CD4-positive, alpha-beta memory T cell (primary cell): ENCODE data around the gene MLPH. TPM values are rescaled to one million over a fixed set of nuclear protein-coding genes. Genes with fewer than 3 reads are reported as not detected.

Experiments used
- CTCF ChIA-PET: fragments of 350-600 bp; sonication (Branson Sonifier 250); formaldehyde crosslinking; loops from one replicate; lab custom pipeline; 2021; ENCODE audit warnings: inconsistent platforms; ENCODE audit not compliant: partially characterized antibody; lab: Charles Lee
- POLR2A ChIA-PET: fragments of 350-600 bp; sonication (Branson Sonifier 250); formaldehyde crosslinking; loops from one replicate; lab custom pipeline; 2021; ENCODE audit not compliant: partially characterized antibody; lab: Charles Lee
- DNase-seq, 5 donors: peaks; one replicate each; pipeline versions ENCODE4 v3.0.0 to v3.0.0-alpha.2; 2020 to 2022; ENCODE audit warnings: mixed read lengths in 1 of 5
- H3K27ac ChIP-seq: one replicate; pipeline ENCODE4 v1.7.0; 2013; ENCODE audit warnings: low read depth, low read length
- H3K27me3 ChIP-seq: 2 replicates; pipeline ENCODE4 v1.7.0; 2013; ENCODE audit warnings: mild to moderate bottlenecking, low read length, moderate library complexity; ENCODE audit not compliant: insufficient read depth
- H3K36me3 ChIP-seq: 2 replicates; pipeline ENCODE4 v1.7.0; 2013; ENCODE audit warnings: mild to moderate bottlenecking, low read length, moderate library complexity; ENCODE audit not compliant: insufficient read depth
- H3K4me1 ChIP-seq: 2 replicates; pipeline ENCODE4 v1.7.0; 2013; ENCODE audit warnings: mild to moderate bottlenecking, low read length, moderate library complexity; ENCODE audit not compliant: insufficient read depth
- H3K4me3 ChIP-seq, 2 donors: one replicate each; pipeline ENCODE4 v1.7.0; 2013; ENCODE audit warnings: low read length in 2 of 2, mild to moderate bottlenecking in 1 of 2
- H3K9me3 ChIP-seq, 2 donors: one replicate each; pipeline ENCODE4 v1.7.0; 2013; ENCODE audit warnings: low read length in 2 of 2, control low read depth in 1 of 2; ENCODE audit not compliant: control insufficient read depth in 1 of 2
- H3K27ac Mint-ChIP-seq, 7 donors: one replicate each; pipeline ENCODE4 v1.8.0; 2020 to 2021; ENCODE audit warnings: mixed read lengths in 7 of 7, mild to moderate bottlenecking in 6 of 7, inconsistent platforms in 3 of 7, moderate library complexity in 3 of 7
- H3K27me3 Mint-ChIP-seq, 2 donors: one replicate each; pipeline ENCODE4 v1.8.0; 2020 to 2021; ENCODE audit warnings: mixed read lengths in 2 of 2
- H3K36me3 Mint-ChIP-seq, 2 donors: one replicate each; pipeline ENCODE4 v1.8.0; 2020 to 2021; ENCODE audit warnings: mixed read lengths in 2 of 2, inconsistent platforms in 1 of 2, mild to moderate bottlenecking in 1 of 2
- H3K4me1 Mint-ChIP-seq, 4 donors: one replicate each; pipeline ENCODE4 v1.8.0; 2020 to 2021; ENCODE audit warnings: mixed read lengths in 4 of 4, mild to moderate bottlenecking in 1 of 4
- H3K4me3 Mint-ChIP-seq, 8 donors: one replicate each; pipeline ENCODE4 v1.8.0; 2020 to 2021; ENCODE audit warnings: mixed read lengths in 8 of 8, mild to moderate bottlenecking in 7 of 8, moderate library complexity in 6 of 8, inconsistent platforms in 3 of 8
- H3K9me3 Mint-ChIP-seq, 8 donors: one replicate each; pipeline ENCODE4 v1.8.0; 2020 to 2021; ENCODE audit warnings: mixed read lengths in 8 of 8, mild to moderate bottlenecking in 5 of 8, inconsistent platforms in 3 of 8, moderate library complexity in 1 of 8
- intact Hi-C: fragments of 100-400 bp; cut with micrococcal nuclease; formaldehyde crosslinking; loops from one replicate; pipeline ENCODE4 v1.15.1; 2023
- polyA plus RNA-seq, 2 donors: library from polyadenylated mRNA; unstranded; fragments of 300-500 nt; fragmentation: Illumina TruSeq; gene quantifications; one replicate each; pipeline ENCODE4 v1.2.3, GENCODE V29; 2021
- total RNA-seq, 2 experiments: library from RNA; stranded (reverse); gene quantifications; one replicate each; pipeline ENCODE4 v1.2.3, GENCODE V29; 2021

Gene MLPH, protein sequence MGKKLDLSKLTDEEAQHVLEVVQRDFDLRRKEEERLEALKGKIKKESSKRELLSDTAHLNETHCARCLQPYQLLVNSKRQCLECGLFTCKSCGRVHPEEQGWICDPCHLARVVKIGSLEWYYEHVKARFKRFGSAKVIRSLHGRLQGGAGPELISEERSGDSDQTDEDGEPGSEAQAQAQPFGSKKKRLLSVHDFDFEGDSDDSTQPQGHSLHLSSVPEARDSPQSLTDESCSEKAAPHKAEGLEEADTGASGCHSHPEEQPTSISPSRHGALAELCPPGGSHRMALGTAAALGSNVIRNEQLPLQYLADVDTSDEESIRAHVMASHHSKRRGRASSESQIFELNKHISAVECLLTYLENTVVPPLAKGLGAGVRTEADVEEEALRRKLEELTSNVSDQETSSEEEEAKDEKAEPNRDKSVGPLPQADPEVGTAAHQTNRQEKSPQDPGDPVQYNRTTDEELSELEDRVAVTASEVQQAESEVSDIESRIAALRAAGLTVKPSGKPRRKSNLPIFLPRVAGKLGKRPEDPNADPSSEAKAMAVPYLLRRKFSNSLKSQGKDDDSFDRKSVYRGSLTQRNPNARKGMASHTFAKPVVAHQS
- not detected for total RNA-seq
- polyA plus RNA-seq: not detected

DNA sequence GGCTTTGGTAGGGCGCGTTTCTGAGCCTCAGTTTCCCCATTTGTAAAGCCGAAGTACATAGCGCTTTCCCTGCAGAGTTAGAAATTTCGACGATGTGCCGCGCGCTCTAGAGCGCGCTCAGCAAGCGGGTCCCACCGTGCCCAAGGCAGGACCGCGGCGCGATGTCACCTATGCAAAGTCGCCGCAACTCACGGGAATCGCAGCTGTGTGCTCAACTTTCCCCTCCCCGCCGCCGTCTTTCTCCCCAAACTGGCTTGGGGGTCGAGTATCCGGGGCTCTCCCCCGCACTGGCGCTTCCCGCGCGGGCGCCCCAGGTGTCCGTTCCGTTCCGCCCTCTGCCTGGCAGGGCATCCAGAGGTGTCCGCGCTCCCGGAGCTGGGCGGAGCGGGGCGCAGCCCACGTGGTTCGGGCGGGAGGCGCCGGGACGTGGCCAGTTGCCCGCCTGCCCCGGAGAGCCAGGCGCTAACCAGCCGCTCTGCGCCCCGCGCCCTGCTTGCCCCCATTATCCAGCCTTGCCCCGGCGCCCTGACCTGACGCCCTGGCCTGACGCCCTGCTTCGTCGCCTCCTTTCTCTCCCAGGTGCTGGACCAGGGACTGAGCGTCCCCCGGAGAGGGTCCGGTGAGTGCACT is at the start of gene MLPH:
Gene MLPH (plus strand): TSS at position 433 of the 630 bp plus-strand sequence. CDS start 6,176 bp downstream, outside the sequence.
- Mint-ChIP-seq H3K36me3 (peaks cover 2 to 6% of the 10 kb centered on the region in 2 donors), H3K9me3 (peaks cover under 1 to 25% (median 16%) of the 10 kb centered on the region in 8 donors), H3K4me1 (peaks cover 0 to 1% (median 0%) of the 10 kb centered on the region in 4 donors), H3K4me3 (no peak within 1 kb of the TSS), H3K27me3 (peaks cover 42 to 48% of the 10 kb centered on the region in 2 donors), H3K27ac (no peak within 1 kb of the TSS)
- intact Hi-C loops: no loop called here
- peaks cover 5% of the 10 kb centered on the region for H3K27me3 ChIP-seq
- no peak within 1 kb of the TSS for H3K27ac ChIP-seq
- H3K36me3 ChIP-seq: no peaks in the 10 kb centered on the region
- peaks cover 0 to 8% of the 10 kb centered on the region in 2 donors for H3K9me3 ChIP-seq
- CTCF ChIA-PET: no interaction called here
- no peaks in the 10 kb centered on the region for H3K4me1 ChIP-seq
- POLR2A ChIA-PET: no interaction called here
- no peak for DNase-seq
- no peak within 1 kb of the TSS for H3K4me3 ChIP-seq

DNA sequence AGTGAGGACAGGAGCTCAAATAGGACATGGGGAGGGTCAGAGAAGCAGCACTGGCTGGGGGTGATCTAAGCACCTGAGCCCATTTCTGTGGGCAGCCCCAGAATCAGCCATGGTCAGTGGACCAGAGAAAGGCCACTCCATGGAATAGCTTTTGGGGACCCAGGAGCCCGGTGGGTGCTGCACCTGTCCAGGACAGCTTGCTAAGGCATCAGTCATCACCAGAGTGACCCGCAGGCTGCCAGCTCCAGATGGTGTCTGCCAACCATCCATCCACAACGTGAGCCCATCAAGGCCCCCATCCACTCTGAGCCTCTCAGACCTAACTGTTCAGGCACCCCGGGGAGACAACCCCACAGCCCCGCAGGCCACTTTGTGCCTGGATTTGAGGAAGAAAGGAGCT is 49.5 kb upstream of the MLPH start:
- H3K27me3 Mint-ChIP-seq: no peaks in the 10 kb centered on the region
- peaks cover 85% of the 10 kb centered on the region for H3K4me1 ChIP-seq
- H3K4me1 Mint-ChIP-seq: peaks cover 58 to 86% (median 75%) of the 10 kb centered on the region in 4 donors
- no peak overlapping the region for H3K4me3 ChIP-seq
- peak overlapping the region in 1 of 8 donors; percentile 29 for H3K4me3 Mint-ChIP-seq
- no peak overlapping the region for H3K27ac ChIP-seq
- no peaks in the 10 kb centered on the region for H3K9me3 Mint-ChIP-seq
- no peaks in the 10 kb centered on the region for H3K36me3 Mint-ChIP-seq
- peak overlapping the region in 2 of 7 donors; percentile 25 to 69 for H3K27ac Mint-ChIP-seq
- H3K27me3 ChIP-seq: no peaks in the 10 kb centered on the region
- no peaks in the 10 kb centered on the region for H3K36me3 ChIP-seq
- no peaks in the 10 kb centered on the region for H3K9me3 ChIP-seq
- POLR2A ChIA-PET: no interaction called here
- intact Hi-C loops: loop anchor here (10.0 kb wide), 1 partner anchor 237 kb away; no protein-coding TSS in a partner anchor
- DNase-seq: no peak
- CTCF ChIA-PET: interaction anchor here (0.9 to 2.9 kb wide), 2 partner anchors 9 to 16 kb away, joined by 5 to 22 read pairs; no protein-coding TSS in a partner anchor

DNA sequence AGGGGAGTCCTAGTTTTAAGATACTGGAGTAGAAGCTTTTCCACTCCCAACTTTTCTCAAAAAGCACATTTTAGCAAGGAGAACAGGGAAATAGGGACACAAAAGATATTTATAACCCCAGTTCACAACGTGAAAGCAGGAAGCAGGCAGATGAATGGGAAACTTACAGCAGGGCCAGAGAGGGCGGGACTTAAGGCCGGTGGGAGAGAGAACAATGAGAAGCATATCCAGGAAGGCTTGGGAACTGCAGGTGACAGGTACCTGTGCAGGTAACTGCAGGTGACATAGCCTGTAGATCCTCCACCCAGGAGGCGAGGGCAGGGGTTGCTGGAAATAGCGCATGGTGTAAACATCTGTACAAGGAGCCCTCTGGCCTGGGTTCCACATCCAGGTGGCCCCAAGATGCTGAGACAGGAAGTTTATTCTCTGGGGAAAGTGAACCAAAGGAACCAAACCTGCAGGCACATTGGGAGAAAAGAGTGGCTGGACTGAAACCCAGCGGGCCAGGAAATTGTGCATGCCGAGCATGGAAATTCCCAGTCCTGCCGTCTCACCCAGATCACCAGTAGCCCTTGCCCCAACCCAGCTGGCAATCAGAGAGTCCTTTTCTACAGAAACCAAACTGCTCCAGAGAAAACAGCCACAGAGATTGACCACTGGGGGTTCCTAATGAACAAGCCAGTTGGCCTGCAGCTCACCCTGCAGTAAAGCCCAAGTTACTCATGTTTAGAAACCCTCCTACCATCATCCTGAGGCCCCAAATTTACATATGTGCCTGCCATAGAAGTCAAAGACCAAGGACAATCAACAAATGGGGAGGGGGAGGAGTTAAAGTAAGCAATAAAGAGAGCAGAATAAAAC is 48.7 kb upstream of the MLPH start:
- H3K27me3 Mint-ChIP-seq: no peaks in the 10 kb centered on the region

DNA sequence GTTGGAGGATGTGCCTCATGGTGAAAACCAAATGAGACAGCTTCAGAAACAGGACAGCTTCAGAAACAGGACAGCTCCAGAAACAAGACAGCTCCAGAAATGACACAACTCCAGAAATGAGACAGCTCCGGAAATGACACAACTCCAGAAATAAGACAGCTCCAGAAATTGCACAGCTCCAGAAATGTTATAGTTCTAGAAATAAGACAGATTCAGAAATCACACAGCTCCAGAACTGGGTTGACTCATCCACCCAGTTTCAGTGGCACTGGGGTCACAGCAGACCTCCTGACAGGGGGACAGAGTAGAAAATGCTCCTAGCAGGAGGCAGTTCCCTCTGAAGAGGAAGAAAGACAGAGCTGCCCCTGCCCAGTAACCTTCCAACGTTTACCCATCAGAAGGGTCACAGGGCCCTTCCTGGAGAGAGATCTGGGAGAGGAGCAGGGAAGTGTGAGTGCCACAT is 46.2 kb upstream of the MLPH start:
- DNase-seq: no peak
- H3K4me3 Mint-ChIP-seq: peak overlapping the region in 3 of 8 donors; percentile 1 to 24 (median 5)
- H3K27ac Mint-ChIP-seq: peak overlapping the region; percentile 32 to 74 (median 58)
- H3K4me1 Mint-ChIP-seq: peaks cover 34 to 60% (median 48%) of the 10 kb centered on the region in 4 donors
- no peak overlapping the region for H3K27ac ChIP-seq
- intact Hi-C loops: loop anchor here (2.0 kb wide), 1 partner anchor 20 kb away; no protein-coding TSS in a partner anchor
- POLR2A ChIA-PET: interaction anchor here (1.9 to 6.2 kb wide), 3 partner anchors 7 to 20 kb away, joined by 6 to 31 read pairs (median 19); no protein-coding TSS in a partner anchor
- peaks cover 53% of the 10 kb centered on the region for H3K4me1 ChIP-seq
- no peaks in the 10 kb centered on the region for H3K27me3 ChIP-seq
- H3K4me3 ChIP-seq: no peak overlapping the region
- H3K27me3 Mint-ChIP-seq: no peaks in the 10 kb centered on the region
- no peaks in the 10 kb centered on the region for H3K36me3 ChIP-seq
- H3K9me3 ChIP-seq: no peaks in the 10 kb centered on the region
- CTCF ChIA-PET: interaction anchor here (1.0 to 4.1 kb wide), 7 partner anchors 8 to 72 kb away, joined by 3 to 54 read pairs (median 6); no protein-coding TSS in a partner anchor
- no peaks in the 10 kb centered on the region for H3K9me3 Mint-ChIP-seq
- H3K36me3 Mint-ChIP-seq: no peaks in the 10 kb centered on the region

More for the DNA sequence above, 48.7 kb upstream of the MLPH start:
- Histone ChIP-seq H3K36me3 (no peaks in the 10 kb centered on the region), H3K27ac (no peak overlapping the region), H3K4me1 (peaks cover 78% of the 10 kb centered on the region), H3K27me3 (no peaks in the 10 kb centered on the region), H3K4me3 (no peak overlapping the region), H3K9me3 (no peaks in the 10 kb centered on the region)
- Mint-ChIP-seq H3K4me3 (peak overlapping the region in 4 of 8 donors; percentile 27 to 47 (median 32)), H3K4me1 (peaks cover 52 to 82% (median 71%) of the 10 kb centered on the region in 4 donors), H3K36me3 (no peaks in the 10 kb centered on the region), H3K27ac (peak overlapping the region; percentile 13 to 69 (median 37)), H3K9me3 (no peaks in the 10 kb centered on the region)
- ChIA-PET POLR2A (no interaction called here), CTCF (interaction anchor here (0.9 to 2.9 kb wide), 2 partner anchors 10 to 17 kb away, joined by 5 to 22 read pairs; no protein-coding TSS in a partner anchor)
- no peak for DNase-seq
- intact Hi-C loops: loop anchor here (10.0 kb wide), 1 partner anchor 236 kb away; no protein-coding TSS in a partner anchor

DNA sequence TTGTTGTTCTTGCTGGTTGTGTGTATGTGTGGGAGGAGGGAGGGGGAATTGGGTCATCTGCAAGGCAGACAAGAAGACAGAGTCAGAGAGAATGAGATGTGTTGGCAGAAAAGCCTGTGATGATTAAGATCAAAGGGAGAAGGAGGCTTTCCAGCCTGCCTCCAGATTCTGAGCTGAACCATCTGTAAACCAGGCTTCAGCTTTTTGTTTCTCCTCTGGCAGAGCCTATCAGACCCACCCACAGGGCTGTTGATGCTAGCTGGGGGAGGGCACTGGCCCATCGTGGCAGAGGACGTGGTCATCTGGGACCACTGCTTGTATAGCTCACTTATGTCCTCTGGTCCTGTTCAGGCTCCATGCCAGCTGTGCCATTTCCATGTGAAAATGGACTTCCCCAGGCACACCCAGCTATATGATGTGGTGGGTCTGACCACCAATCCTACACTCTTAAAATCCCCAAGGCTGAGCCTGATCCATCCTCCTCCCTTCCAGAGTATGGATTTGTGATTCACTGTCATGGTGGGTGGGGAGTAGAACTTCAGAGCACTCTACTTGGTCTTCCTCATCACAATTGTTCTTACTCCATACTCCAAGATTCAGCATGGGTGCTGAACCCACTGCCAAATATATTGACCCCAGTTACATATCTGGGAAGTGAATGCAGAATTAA is 45.3 kb upstream of the MLPH start:
- Mint-ChIP-seq H3K36me3 (no peaks in the 10 kb centered on the region), H3K27ac (peak overlapping the region; percentile 31 to 87 (median 43)), H3K4me3 (peak overlapping the region in 7 of 8 donors; percentile 3 to 63 (median 28)), H3K4me1 (peaks cover 30 to 51% (median 42%) of the 10 kb centered on the region in 4 donors), H3K9me3 (no peaks in the 10 kb centered on the region), H3K27me3 (no peaks in the 10 kb centered on the region)
- Histone ChIP-seq H3K9me3 (no peaks in the 10 kb centered on the region), H3K4me1 (peaks cover 45% of the 10 kb centered on the region), H3K27ac (no peak overlapping the region), H3K27me3 (no peaks in the 10 kb centered on the region), H3K36me3 (no peaks in the 10 kb centered on the region), H3K4me3 (no peak overlapping the region)
- intact Hi-C loops: loop anchor here (2.0 kb wide), 1 partner anchor 21 kb away; no protein-coding TSS in a partner anchor
- ChIA-PET POLR2A (interaction anchor here (1.2 to 6.2 kb wide), 5 partner anchors 8 to 33 kb away, joined by 4 to 31 read pairs (median 7); no protein-coding TSS in a partner anchor), CTCF (interaction anchor here (1.0 to 4.1 kb wide), 10 partner anchors 8 to 71 kb away, joined by 3 to 54 read pairs (median 4); no protein-coding TSS in a partner anchor)
- DNase-seq: peak; percentile 38 to 59 (median 56)
